WTC11 (cell line): Measurements from ENCODE around the gene SDHA. TPM values are rescaled to one million over a fixed set of nuclear protein-coding genes. Genes with fewer than 3 reads are reported as not detected.

Source experiments
- ATAC-seq: fragments of 200-7000 bp; cut with Tn5 transposase; 2 replicates; pipeline ENCODE4 v1.10.0; 2021; ENCODE audit warnings: mild to moderate bottlenecking, moderate library complexity
- CTCF ChIA-PET: fragments of 300-600 bp; sonication (Branson Sonifier 250); formaldehyde crosslinking; loops from one replicate; lab custom pipeline; 2021; ENCODE audit warnings: antibody characterized with exemption; lab: Charles Lee
- POLR2A ChIA-PET: fragments of 350-600 bp; sonication (Branson Sonifier 250); formaldehyde crosslinking; loops from one replicate; lab custom pipeline; 2021; ENCODE audit warnings: antibody characterized with exemption; lab: Charles Lee
- DNase-seq: peaks from one replicate; pipeline ENCODE4 v3.0.0; 2021; ENCODE audit warnings: low spot score
- H3K27ac Mint-ChIP-seq: 2 replicates; pipeline ENCODE4 v1.8.0; 2021; ENCODE audit warnings: mixed read lengths
- H3K27me3 Mint-ChIP-seq: 2 replicates; pipeline ENCODE4 v1.8.0; 2021; ENCODE audit warnings: low read depth, mild to moderate bottlenecking, moderate library complexity, mixed read lengths
- H3K36me3 Mint-ChIP-seq: 2 replicates; pipeline ENCODE4 v1.8.0; 2021; ENCODE audit warnings: mixed read lengths
- H3K4me1 Mint-ChIP-seq: 2 replicates; pipeline ENCODE4 v1.8.0; 2022; ENCODE audit warnings: mixed read lengths
- H3K4me3 Mint-ChIP-seq: 2 replicates; pipeline ENCODE4 v1.8.0; 2021; ENCODE audit warnings: mild to moderate bottlenecking, moderate library complexity, mixed read lengths
- H3K9me3 Mint-ChIP-seq: 2 replicates; pipeline ENCODE4 v1.8.0; 2021; ENCODE audit warnings: mixed read lengths
- AR ChIP-seq: fragments of 250-450 bp; sonication (Bioruptor Pico); IDR thresholded peaks from 2 replicates; pipeline ENCODE4 v1.9.0; 2021; ENCODE audit warnings: mild to moderate bottlenecking
- ATF3 ChIP-seq: sonication (generic); formaldehyde crosslinking; conservative IDR thresholded peaks from 2 replicates; pipeline ENCODE4 v1.8.1; 2022; ENCODE audit warnings: mild to moderate bottlenecking, missing genetic modification reagents
- ATF6 ChIP-seq: sonication (generic); formaldehyde crosslinking; IDR thresholded peaks from 2 replicates; pipeline ENCODE4 v1.8.1; 2023; ENCODE audit warnings: mild to moderate bottlenecking, missing genetic modification reagents
- CREB1 ChIP-seq: sonication (generic); formaldehyde crosslinking; IDR thresholded peaks from 2 replicates; pipeline ENCODE4 v1.8.0; 2023; ENCODE audit warnings: mild to moderate bottlenecking, missing genetic modification reagents
- E2F1 ChIP-seq: sonication (generic); formaldehyde crosslinking; IDR thresholded peaks from 2 replicates; pipeline ENCODE4 v1.8.0; 2022; ENCODE audit warnings: mild to moderate bottlenecking, missing genetic modification reagents
- E2F5 ChIP-seq: sonication (generic); formaldehyde crosslinking; IDR thresholded peaks from 2 replicates; pipeline ENCODE4 v1.8.1; 2022; ENCODE audit warnings: mild to moderate bottlenecking, moderate library complexity, missing genetic modification reagents
- EMX1 ChIP-seq: fragments of 250-450 bp; sonication (Bioruptor Pico); IDR thresholded peaks from 2 replicates; pipeline ENCODE4 v1.8.0; 2021; ENCODE audit warnings: mild to moderate bottlenecking
- FOXK1 ChIP-seq: sonication (generic); formaldehyde crosslinking; IDR thresholded peaks from 2 replicates; pipeline ENCODE4 v1.8.0; 2022; ENCODE audit warnings: mild to moderate bottlenecking, moderate library complexity, missing genetic modification reagents
- GTF2I ChIP-seq: fragments of 250-450 bp; sonication (Bioruptor Pico); conservative IDR thresholded peaks from 2 replicates; pipeline ENCODE4 v1.4.0; 2021; ENCODE audit warnings: mild to moderate bottlenecking
- HMGXB4 ChIP-seq: sonication (generic); formaldehyde crosslinking; IDR thresholded peaks from 2 replicates; pipeline ENCODE4 v1.8.1; 2023; ENCODE audit warnings: mild to moderate bottlenecking, moderate library complexity, missing genetic modification reagents
- NFATC4 ChIP-seq: fragments of 250-450 bp; sonication (Bioruptor Pico); IDR thresholded peaks from 2 replicates; pipeline ENCODE4 v1.9.0; 2021; ENCODE audit warnings: mild to moderate bottlenecking
- NFE2L1 ChIP-seq: sonication (generic); formaldehyde crosslinking; IDR thresholded peaks from 2 replicates; pipeline ENCODE4 v1.8.1; 2023; ENCODE audit warnings: missing genetic modification reagents
- NFYB ChIP-seq: sonication (generic); formaldehyde crosslinking; conservative IDR thresholded peaks from 2 replicates; pipeline ENCODE4 v1.8.0; 2022; ENCODE audit warnings: low read depth, missing genetic modification reagents
- OVOL2 ChIP-seq: fragments of 250-450 bp; sonication (Bioruptor Pico); IDR thresholded peaks from 2 replicates; pipeline ENCODE4 v1.9.0; 2021; ENCODE audit warnings: mild to moderate bottlenecking, borderline replicate concordance
- PRDM15 ChIP-seq: sonication (generic); formaldehyde crosslinking; IDR thresholded peaks from 2 replicates; pipeline ENCODE4 v1.8.0; 2022; ENCODE audit warnings: missing genetic modification reagents
- RELA ChIP-seq: sonication (generic); formaldehyde crosslinking; IDR thresholded peaks from 2 replicates; pipeline ENCODE4 v1.8.1; 2022; ENCODE audit warnings: missing genetic modification reagents, mild to moderate bottlenecking, borderline replicate concordance
- RORB ChIP-seq: fragments of 250-450 bp; sonication (Bioruptor Pico); IDR thresholded peaks from 2 replicates; pipeline ENCODE4 v1.9.0; 2021; ENCODE audit warnings: mild to moderate bottlenecking
- SMAD3 ChIP-seq: sonication (generic); formaldehyde crosslinking; IDR thresholded peaks from 2 replicates; pipeline ENCODE4 v1.8.0; 2022; ENCODE audit warnings: missing genetic modification reagents, mild to moderate bottlenecking, borderline replicate concordance
- SP1 ChIP-seq: sonication (generic); formaldehyde crosslinking; conservative IDR thresholded peaks from 2 replicates; pipeline ENCODE4 v1.8.1; 2022; ENCODE audit warnings: missing genetic modification reagents
- TEAD1 ChIP-seq: sonication (generic); formaldehyde crosslinking; IDR thresholded peaks from 2 replicates; pipeline ENCODE4 v1.8.0; 2022; ENCODE audit warnings: mild to moderate bottlenecking, missing genetic modification reagents
- TEAD4 ChIP-seq: sonication (generic); formaldehyde crosslinking; IDR thresholded peaks from 2 replicates; pipeline ENCODE4 v1.8.0; 2022; ENCODE audit warnings: mild to moderate bottlenecking, missing genetic modification reagents
- ZBTB21 ChIP-seq: sonication (generic); formaldehyde crosslinking; IDR thresholded peaks from 2 replicates; pipeline ENCODE4 v1.8.1; 2023; ENCODE audit warnings: mild to moderate bottlenecking, missing genetic modification reagents, borderline replicate concordance
- ZNF121 ChIP-seq: sonication (generic); formaldehyde crosslinking; IDR thresholded peaks from 2 replicates; pipeline ENCODE4 v1.8.0; 2023; ENCODE audit warnings: missing genetic modification reagents
- ZNF138 ChIP-seq: sonication (generic); formaldehyde crosslinking; conservative IDR thresholded peaks from 2 replicates; pipeline ENCODE4 v1.8.1; 2022; ENCODE audit warnings: mild to moderate bottlenecking, moderate library complexity, missing genetic modification reagents
- ZNF416 ChIP-seq: fragments of 250-450 bp; sonication (Bioruptor Pico); IDR thresholded peaks from 2 replicates; pipeline ENCODE4 v1.9.0; 2021; ENCODE audit warnings: mild to moderate bottlenecking, inconsistent platforms
- ZNF671 ChIP-seq: fragments of 250-450 bp; sonication (Bioruptor Pico); IDR thresholded peaks from 2 replicates; pipeline ENCODE4 v1.8.0; 2021; ENCODE audit warnings: mild to moderate bottlenecking
- total RNA-seq: library from RNA; stranded (reverse); gene quantifications from 3 replicates; pipeline ENCODE4 v1.2.3, GENCODE V29; 2021

The SDHA gene
- total RNA-seq, 1 experiment from 2014 or later: 145 TPM

GRCh38 chr5:206927-207536 is 11.1 kb upstream of the SDHA start (continued):
- TF ChIP-seq PRDM15 (CRISPR knock-in tag) (no peak), NFATC4 (no peak), ZNF121 (no peak), FOXK1 (CRISPR knock-in tag) (no peak), SMAD3 (no peak), TEAD1 (no peak), ZNF416 (no peak), ZNF671 (CRISPR knock-in tag) (no peak), EMX1 (CRISPR knock-in tag) (no peak), ZBTB21 (no peak), CREB1 (CRISPR knock-in tag) (no peak), AR (CRISPR knock-in tag) (no peak)

GRCh38 chr5:207599-207998 is 10.5 kb upstream of the SDHA start:
- Mint-ChIP-seq H3K9me3 (no peaks in the 10 kb centered on the region), H3K27ac (peak overlapping the region; percentile 81; the same call in 1 of the 2 replicates), H3K4me1 (peaks cover 8% of the 10 kb centered on the region), H3K27me3 (no peaks in the 10 kb centered on the region), H3K4me3 (no peak overlapping the region), H3K36me3 (peaks cover 23% of the 10 kb centered on the region)
- TF ChIP-seq ATF6 (CRISPR knock-in tag): no peak
- TF ChIP-seq GTF2I (CRISPR knock-in tag): no peak
- no peak for TF ChIP-seq E2F1 (CRISPR knock-in tag)
- TF ChIP-seq TEAD4 (CRISPR knock-in tag): no peak
- no peak for TF ChIP-seq RELA
- no peak for TF ChIP-seq RORB
- TF ChIP-seq HMGXB4 (CRISPR knock-in tag): no peak
- no peak for TF ChIP-seq FOXK1 (CRISPR knock-in tag)
- no peak for TF ChIP-seq E2F5
- TF ChIP-seq SP1 (CRISPR knock-in tag): no peak
- TF ChIP-seq SMAD3: no peak
- no peak for TF ChIP-seq NFYB
- TF ChIP-seq NFE2L1 (CRISPR knock-in tag): no peak
- no peak for TF ChIP-seq ATF3 (CRISPR knock-in tag)
- TF ChIP-seq ZNF138 (CRISPR knock-in tag): no peak
- TF ChIP-seq OVOL2 (CRISPR knock-in tag): no peak
- POLR2A ChIA-PET: no interaction called here
- no peak for ATAC-seq
- CTCF ChIA-PET: interaction anchor here (0.7 to 2.4 kb wide), 4 partner anchors 10 to 142 kb away, joined by 3 to 14 read pairs (median 4); partner anchors contain the start of genes CCDC127 and SDHA
- no peak for DNase-seq
